GM19463 (cell line): ENCODE measurements around the gene APOBEC3A.
A peak's percentile ranks its signal among the peaks of the same experiment; 100 is the strongest.
"Not testable (repeated sequence)": the region's sequence is repeated elsewhere in the genome, so short reads cannot be mapped to it uniquely, and the experiment has no call there.

Experiments
- ATAC-seq: cut with Tn5 transposase; IDR thresholded peaks from one replicate; pipeline ENCODE4 v1.9.1; 2021; ENCODE audit warnings: mild to moderate bottlenecking, moderate library complexity; ENCODE audit not compliant: unreplicated experiment

Gene APOBEC3A

DNA sequence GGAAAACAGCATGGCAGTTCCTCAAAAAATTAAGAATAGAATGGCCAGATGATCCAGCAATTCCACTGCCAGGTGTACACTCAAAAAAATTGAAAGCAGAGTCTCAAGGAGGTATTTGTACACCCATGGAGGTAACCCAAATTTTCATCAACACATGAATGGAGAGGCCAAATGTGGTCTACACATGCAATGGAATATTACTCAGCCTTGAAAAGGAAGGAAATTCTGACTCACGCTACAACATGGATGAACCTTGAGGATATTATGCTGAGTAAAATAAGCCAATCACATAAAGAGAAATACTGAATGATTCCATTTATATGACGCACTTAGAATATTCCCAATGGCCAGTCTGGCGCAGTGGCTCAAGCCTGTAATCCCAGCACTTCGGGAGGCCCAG is 19.9 kb downstream of the APOBEC3A start:
- not testable (repeated sequence) for ATAC-seq

- ATAC-seq: not testable (repeated sequence)
These were observed 23.2 kb downstream of the APOBEC3A start for GRCh38 chr22:38980587-38980986.

DNA sequence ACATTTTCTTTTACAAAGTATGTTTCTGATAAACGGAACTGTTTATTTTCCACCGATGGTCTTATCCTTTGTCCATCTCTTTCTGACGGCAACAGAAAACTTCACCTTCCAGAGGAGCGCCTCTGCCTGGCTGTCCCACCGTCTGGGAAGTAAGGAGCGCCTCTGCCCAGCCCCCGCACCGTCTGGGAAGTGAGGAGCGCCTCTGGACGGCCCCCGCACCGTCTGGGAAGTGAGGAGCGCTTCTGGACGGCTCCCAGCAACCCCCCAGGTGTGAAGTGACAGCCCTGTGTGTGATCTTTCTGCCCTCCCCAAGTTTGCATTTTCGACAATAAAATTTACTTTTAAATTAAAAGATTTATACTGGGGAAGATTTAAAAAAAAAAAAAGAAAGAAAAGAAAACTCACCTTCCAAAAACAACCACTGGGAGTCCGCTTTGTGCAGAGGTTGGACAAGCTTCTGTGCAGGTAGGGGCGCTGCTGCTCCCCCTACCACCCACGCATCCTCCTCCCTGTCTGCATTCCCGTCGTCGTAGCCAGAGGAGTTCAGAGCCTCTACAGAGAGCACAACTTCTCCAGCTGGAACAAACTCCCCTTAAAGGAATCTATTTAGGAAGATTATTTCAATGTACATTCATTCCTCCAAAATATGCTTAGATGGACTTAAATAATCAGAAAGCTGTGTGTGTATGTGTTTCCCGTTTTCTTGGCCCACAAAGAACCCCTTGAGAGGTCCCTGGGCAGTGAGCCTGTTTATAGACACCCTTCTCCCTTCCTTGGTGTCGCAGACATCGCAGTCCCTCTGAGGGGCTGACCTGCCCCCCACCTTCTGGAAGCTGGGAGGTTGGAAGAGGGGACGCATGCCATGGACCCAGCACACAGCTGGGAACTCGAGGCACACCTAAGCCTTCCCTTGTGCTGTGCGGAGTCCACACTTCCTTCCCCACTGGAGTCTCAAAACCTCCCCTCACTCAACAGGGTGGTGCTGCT is 23.9 kb downstream of the APOBEC3A start:
- ATAC-seq: no peak

DNA sequence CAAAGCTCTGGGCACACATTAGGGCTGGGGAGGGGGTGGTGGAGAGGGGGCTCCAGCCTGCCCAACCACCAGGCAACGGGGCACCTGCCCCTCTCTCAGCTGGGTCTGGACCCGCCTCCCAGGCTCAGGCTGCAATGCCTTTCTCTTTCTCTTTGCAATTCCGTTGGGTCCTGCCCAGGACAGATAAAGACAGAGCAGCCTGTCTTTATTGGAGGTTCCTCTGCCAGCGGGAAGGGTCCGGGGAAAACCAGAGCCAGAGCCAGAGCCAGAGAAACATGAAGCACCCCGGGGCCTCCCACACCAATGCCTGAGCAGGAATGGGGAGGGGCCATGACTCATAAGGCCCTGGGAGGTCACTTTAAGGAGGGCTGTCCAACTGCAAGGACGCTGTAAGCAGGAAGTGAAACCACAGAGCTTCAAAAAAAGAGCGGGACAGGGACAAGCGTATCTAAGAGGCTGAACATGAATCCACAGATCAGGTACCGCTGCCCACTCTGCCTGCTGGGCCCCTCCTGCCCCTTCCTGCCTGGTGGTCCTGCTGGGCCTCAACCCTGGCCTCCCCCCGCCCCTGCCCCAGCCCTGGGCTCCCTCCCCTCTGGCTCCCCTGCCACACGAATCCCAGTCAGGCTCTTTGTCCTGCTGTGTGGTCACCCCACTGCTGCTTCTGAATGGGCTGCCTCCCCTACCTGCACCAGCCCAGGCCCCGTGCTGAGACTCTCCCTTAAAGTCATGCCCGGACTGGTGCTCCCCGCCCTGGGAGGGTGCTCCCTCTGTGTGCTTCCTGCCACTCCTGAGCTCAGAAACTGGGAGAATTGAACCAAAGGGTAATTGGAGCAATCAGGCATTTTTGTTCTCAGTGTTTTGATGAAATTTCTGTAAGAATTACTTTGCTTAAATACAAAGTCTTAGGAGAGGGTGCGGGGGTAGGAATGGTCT is 24.9 kb downstream of the APOBEC3A start, which contains the start of gene APOBEC3B:
APOBEC3B (plus strand) TSS at position 356 of the 936 bp plus-strand sequence; CDS start at position 463, 107 bp downstream.
- ATAC-seq: peak; percentile 54

DNA sequence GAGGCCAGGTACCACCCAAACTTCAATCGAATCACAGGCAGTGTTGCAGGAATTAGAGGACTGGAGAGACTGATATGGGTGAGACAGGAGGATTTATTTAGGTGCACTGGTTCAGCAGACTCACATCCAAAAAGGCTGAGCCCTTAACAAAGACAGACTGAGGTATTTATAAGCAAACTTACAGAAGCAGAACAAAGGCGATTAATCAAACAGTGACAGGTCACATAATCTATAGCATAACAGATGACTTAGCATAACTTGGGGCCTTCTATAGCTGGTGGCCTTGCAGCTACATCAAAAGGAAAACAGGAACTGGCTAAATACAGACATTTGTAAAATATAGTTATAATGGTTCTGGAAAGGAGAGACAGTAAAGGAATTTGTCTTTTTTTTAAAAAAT is 26.8 kb downstream of the APOBEC3A start:
- ATAC-seq: no peak

DNA sequence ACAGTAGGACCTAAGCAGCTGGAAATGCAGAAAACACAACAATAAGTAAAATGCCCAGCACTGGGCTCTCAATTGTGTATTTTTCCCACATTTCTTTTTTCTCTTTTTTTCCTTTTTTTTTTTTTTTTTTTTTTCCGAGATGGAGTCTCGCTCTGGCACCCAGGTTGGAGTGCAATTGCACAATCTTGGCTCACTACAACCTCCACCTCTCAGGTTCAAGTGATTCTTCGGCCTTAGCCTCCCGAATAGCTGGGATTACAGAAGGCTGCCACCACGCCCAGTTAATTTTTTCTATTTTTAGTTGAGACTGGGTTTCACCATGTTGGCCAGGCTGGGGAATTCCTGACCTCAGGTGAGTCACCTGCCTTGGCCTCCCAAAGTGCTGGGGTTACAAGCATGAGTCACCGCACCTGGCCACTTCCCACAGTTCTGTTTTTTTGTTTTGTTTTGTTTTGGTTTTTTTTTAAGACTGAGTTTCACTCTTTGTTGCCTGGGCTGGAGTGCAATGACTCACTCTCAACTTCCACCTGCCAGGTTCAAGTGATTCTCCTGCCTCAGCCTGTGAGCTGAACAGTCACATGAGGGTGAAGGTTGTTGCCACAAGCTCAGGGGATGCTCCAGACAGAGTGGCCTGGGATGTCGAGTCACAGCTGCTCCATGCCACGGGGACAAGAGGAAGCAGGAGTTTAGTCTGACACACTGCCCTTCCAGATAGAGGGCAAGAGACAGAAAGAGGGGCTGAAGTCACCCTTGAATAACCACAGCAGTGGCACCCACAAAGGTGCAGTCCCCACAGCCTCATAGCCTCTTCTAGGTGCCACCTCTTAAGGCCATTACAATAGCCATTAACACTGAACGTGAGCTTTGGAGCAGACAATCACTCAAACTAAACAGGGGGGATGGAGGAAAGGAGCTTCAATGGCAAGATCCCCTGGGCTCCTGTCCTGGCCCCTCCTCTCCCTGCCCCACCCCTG is 27.7 kb downstream of the APOBEC3A start:
- peak; percentile 79 for ATAC-seq

- ATAC-seq: no peak
These were observed 29.2 kb downstream of the APOBEC3A start for GRCh38 chr22:38986629-38987028.

- no peak for ATAC-seq
These were observed 29.9 kb downstream of the APOBEC3A start for GRCh38 chr22:38987171-38987895.

DNA sequence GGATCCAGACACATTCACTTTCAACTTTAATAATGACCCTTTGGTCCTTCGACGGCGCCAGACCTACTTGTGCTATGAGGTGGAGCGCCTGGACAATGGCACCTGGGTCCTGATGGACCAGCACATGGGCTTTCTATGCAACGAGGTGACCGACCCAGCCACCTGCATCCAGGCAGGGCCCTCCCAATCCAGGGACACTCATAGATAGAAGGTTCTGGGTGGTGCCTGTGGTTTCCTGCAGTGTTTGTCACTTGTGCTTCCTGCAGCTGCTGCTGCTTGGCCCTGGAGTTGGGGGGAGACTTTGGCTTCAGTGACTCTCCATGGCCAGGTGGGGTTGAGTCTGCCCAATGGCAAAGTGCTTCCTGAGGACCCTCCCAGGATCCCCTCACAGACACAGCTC is 32.1 kb downstream of the APOBEC3A start:
- ATAC-seq: no peak

- not testable (repeated sequence) for ATAC-seq
These were observed 35.5 kb downstream of the APOBEC3A start for GRCh38 chr22:38992871-38993371.

DNA sequence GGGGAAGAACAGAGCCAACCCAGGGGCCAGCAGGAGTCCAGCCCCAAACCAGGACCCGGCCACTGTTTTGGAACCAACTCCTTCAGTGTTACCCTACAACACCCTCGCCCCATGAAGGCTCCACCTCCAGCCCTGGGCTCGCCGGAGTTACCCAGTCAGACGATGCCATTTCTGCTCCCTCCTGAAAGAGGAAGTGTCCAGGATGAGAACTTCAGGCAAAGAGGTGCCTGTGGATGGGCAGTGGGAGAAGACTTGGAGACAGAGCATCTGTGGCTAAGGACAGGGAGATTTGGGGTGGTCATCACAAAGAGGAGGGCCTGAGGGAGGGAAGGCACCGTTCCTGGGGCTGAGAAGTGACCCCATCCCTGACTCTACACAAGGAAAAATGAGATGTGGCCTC is 38.7 kb downstream of the APOBEC3A start:
- no peak for ATAC-seq

- no peak for ATAC-seq
These were observed 40.1 kb downstream of the APOBEC3A start for GRCh38 chr22:38997518-38997917.

GRCh38 chr22:39003165-39003638 is 45.8 kb downstream of the APOBEC3A start:
- ATAC-seq: no peak

DNA sequence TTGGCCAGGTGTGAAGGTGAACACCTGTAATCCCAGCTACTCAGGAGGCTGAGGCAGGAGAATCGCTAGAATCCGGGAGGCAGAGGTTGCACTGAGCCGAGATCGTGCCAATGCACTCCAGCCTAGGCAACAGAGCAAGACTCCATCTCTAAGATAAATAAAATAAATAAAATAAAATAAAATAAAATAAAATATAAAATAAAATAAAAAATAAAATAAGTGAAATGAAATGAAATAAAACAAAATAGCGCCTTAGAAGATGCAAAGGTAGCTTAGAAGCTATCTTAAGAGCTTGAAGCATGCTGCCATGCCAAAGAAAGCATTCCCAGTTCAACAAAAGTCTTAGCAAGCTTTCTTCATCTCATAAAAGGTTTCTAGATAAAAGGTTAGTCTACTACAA is 49.8 kb downstream of the APOBEC3A start:
- ATAC-seq: no peak

GRCh38 chr22:39008271-39008850 is 51.0 kb downstream of the APOBEC3A start:
- ATAC-seq: not testable (repeated sequence)

- ATAC-seq: no peak
These were observed 53.5 kb downstream of the APOBEC3A start for GRCh38 chr22:39010946-39011345.
